ENCODE data around the gene PYGO1.
"Not testable (repeated sequence)": the region's sequence is repeated elsewhere in the genome, so short reads cannot be mapped to it uniquely, and the experiment has no call there.

Gene PYGO1

DNA sequence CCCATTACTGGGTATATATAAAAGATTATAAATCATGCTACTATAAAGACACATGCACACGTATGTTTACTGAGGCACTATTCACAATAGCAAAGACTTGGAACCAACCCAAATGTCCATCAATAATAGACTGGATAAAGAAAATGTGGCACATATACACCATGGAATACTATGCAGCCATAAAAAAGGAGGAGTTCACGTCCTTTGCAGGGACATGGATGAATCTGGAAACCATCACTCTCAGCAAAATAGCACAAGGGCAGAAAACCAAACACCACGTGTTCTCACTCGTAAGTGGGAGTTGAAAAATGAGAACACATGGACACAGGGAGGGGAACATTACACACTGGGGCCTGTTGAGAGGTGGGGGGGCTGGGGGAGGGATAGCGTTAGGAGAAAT, 82.7 kb downstream of the PYGO1 start:
- DNase-seq (ENCODE audit: low spot score): not testable (repeated sequence)

DNA sequence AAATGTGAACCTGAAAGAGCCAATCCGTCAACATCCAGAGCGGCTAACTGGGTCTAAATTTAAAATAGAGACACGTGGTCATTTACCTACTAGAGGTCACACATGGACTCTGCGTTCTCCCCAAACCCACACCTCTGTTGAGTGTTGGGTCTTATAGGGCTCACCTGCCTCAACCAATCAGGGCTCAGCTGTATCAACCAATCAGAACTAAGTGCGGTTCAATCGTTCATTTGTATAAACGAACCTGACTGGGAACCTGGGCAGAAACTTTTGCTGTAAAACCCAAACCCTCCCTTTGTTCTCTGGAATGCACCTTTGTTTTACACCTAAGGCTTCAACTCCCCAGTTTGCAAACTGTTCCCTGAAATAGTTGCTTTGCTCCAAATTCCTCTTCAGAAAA, 89.0 kb downstream of the PYGO1 start:
- DNase-seq (ENCODE audit: low spot score): no peak

DNA sequence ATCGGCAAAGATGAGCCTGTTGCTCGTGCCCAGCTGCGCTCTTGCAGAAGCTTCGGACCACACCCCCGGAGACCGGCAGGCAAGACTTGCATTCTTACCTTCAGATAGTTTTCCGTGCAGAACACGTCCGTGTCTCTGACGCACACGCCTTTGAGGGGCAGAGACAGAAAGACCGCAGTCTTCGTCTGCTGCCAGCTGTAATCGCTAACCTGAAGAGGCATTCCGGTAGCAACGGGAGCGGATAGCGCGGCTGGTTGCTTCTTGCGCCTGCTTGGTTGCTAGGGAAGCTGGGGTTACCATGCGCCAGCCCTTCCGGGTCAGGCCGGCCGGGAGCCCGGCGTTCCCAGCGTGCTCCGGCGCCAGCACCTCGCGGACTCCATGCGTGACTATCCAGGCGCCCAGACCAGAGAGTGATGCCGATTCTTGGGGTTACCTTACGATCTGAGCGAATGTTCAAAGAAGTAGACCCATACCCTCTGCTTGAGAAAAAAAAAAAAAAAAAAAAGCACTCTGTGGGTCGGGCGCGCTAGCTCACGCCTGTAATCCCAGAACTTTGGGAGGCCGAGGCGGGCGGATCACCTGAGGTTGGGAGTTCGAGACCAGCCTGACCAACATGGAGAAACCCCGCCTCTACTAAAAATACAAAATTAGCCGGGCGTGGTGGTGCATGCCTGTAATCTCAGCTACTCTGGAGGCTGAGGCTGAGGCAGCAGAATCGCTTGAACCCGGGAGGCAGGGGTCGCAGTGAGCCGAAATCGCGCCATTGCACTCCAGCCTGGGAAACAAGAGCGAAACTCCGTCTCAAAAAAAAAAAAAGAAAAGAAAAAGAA, 89.8 kb downstream of the PYGO1 start:
- peak; percentile 78 for DNase-seq (ENCODE audit: low spot score)

DNA sequence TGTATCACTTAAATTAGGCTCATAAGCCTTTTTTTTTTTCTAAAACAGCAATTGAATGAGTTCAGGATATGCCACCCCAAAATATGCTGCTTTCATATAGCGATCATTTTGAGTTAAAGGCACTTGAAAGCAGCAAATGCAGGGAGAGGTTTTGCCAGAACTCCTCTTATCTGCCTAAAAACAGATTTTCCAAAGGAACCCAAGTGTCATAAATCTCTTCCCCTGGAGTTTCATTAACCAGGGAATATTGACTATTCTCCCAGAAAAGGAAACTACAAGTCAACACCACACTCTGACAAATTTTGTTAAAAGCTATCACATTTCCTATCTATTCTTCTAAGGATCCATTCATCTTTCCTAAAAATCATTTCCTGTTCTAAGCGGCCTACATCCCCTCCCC, 91.4 kb downstream of the PYGO1 start:
- DNase-seq (ENCODE audit: low spot score): no peak

DNA sequence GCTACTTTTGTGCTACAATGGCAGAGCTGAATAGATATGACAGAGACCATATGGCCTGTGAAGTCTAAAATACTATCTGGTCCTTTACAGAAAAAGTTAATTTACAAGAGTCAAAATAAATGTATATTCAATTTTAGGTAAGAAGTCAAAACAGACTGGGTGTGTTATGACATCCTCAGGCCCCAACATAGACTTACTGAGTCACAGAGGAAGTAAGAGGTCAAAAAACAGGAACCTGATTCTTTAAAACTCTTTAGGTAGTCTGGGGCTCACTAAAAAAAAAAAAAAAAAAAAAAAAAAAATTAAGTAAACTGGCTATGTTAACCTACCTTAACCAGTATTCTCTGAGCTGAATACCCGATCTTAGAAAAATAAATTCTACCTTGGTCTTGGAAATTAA, 93.2 kb downstream of the PYGO1 start:
- DNase-seq (ENCODE audit: low spot score): no peak

DNA sequence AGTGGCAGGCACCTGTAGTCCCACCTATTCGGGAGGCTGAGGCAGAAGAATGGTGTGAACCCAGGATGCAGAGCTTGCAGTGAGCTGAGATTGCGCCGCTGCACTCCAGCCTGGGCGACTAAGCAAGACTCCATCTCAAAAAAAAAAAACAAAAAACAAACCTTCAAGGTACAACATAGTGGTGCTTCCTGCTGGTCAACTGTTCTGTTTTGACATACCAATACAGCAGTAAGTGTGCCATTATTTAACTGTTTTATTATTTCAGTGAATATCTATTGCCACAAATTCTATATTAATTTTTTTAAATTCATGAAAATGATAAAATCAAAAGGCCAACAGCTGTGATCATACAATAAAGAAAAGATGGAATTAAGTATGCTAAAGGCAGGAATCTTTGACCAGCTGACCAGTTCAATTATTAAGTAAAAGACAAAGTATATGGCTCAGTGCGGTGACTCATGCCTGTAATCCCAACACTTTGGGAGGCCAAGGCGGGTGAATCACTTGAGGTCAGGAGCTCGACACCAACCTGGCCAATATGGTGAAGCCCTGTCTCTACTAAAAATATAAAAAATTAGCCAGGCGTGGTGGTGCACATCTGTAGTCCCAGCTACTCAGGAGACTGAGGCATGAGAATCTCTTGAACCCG, 99.1 kb downstream of the PYGO1 start:
- DNase-seq (ENCODE audit: low spot score): not testable (repeated sequence)

Measured in HuH-7 (cell line).